ENCODE data around the gene RERE. TPM values are rescaled to one million over a fixed set of nuclear protein-coding genes. Genes with fewer than 3 reads are reported as not detected.
A peak's percentile ranks its signal among the peaks of the same experiment; 100 is the strongest.

The RERE gene
- total and polyA plus RNA-seq, 11 donors, result 53.5 to 236 (median 121) TPM

- Histone ChIP-seq H3K27ac (peak overlapping the region; percentile 36 to 93 (median 76)), H3K27me3 (no peaks in the 10 kb centered on the region), H3K36me3 (peaks cover 0 to 79% (median 58%) of the 10 kb centered on the region in 9 donors), H3K4me3 (peak overlapping the region in 2 of 12 donors; percentile 1 to 19), H3K4me1 (peaks cover 4 to 65% (median 55%) of the 10 kb centered on the region in 12 donors), H3K9me3 (no peaks in the 10 kb centered on the region)
- 42 to 65% (median 51%) methylated on average over 17 to 18 of the region's 18 CpGs for WGBS, 4 donors
- DNase-seq (peak in 1 of 5 donors; percentile 65), ATAC-seq (peak in 1 of 4 donors; percentile 2)
- intact Hi-C loops (cut with DNase I), result loop anchor here in 3 of 10 donors (2.0 to 10.0 kb wide), 3 partner anchors 51 to 361 kb away; no protein-coding TSS in a partner anchor
- TF ChIP-seq CTCF (IDR thresholded peaks at IDR 0.05), result no peak
- TF ChIP-seq POLR2A (IDR thresholded peaks at IDR 0.05), result no peak
Measured at GRCh38 chr1:8363767-8364301, 453.6 kb downstream of the RERE start.

- intact Hi-C loops (cut with DNase I), result loop anchor here in 3 of 10 donors (2.0 to 10.0 kb wide), 3 partner anchors 52 to 362 kb away; no protein-coding TSS in a partner anchor
- Histone ChIP-seq H3K27me3 (no peaks in the 10 kb centered on the region), H3K9me3 (no peaks in the 10 kb centered on the region), H3K4me3 (peak overlapping the region in 1 of 12 donors; percentile 1), H3K36me3 (peaks cover 0 to 85% (median 64%) of the 10 kb centered on the region in 9 donors), H3K27ac (peak overlapping the region; percentile 36 to 93 (median 76)), H3K4me1 (peaks cover 4 to 64% (median 52%) of the 10 kb centered on the region in 12 donors)
- DNase-seq, result peak in 2 of 5 donors; percentile 13 to 49
- no peak for ATAC-seq
- TF ChIP-seq POLR2A (IDR thresholded peaks at IDR 0.05) (no peak), CTCF (IDR thresholded peaks at IDR 0.05) (no peak)
- WGBS, 4 donors, result 53 to 59% (median 57%) methylated on average over 8 of the region's 8 CpGs
Measured at GRCh38 chr1:8363186-8363766, 454.2 kb downstream of the RERE start.

GRCh38 chr1:8362701-8363101, 454.7 kb downstream of the RERE start:
- intact Hi-C loops (cut with DNase I), result loop anchor here in 3 of 10 donors (2.0 to 10.0 kb wide), 3 partner anchors 52 to 362 kb away; no protein-coding TSS in a partner anchor
- Histone ChIP-seq H3K36me3 (peaks cover 0 to 91% (median 69%) of the 10 kb centered on the region in 9 donors), H3K4me3 (no peak overlapping the region), H3K4me1 (peaks cover 4 to 64% (median 53%) of the 10 kb centered on the region in 12 donors), H3K9me3 (no peaks in the 10 kb centered on the region), H3K27ac (peak overlapping the region in 11 of 12 donors; percentile 24 to 93 (median 72)), H3K27me3 (no peaks in the 10 kb centered on the region)
- ATAC-seq (peak; percentile 8 to 49 (median 28)), DNase-seq (peak in 2 of 5 donors; percentile 5 to 65)
- WGBS, 4 donors, result 83 to 93% (median 85%) methylated on average over 8 to 13 of the region's 13 CpGs
- TF ChIP-seq POLR2A (IDR thresholded peaks at IDR 0.05) (no peak), CTCF (IDR thresholded peaks at IDR 0.05) (no peak)

- Histone ChIP-seq H3K4me3 (no peak overlapping the region), H3K4me1 (peaks cover 4 to 64% (median 47%) of the 10 kb centered on the region in 12 donors), H3K36me3 (peaks cover 0 to 97% (median 83%) of the 10 kb centered on the region in 9 donors), H3K9me3 (no peaks in the 10 kb centered on the region), H3K27me3 (no peaks in the 10 kb centered on the region), H3K27ac (peak overlapping the region in 2 of 12 donors; percentile 18 to 68)
- no peak for TF ChIP-seq POLR2A (IDR thresholded peaks at IDR 0.05)
- no peak for TF ChIP-seq CTCF (IDR thresholded peaks at IDR 0.05)
- DNase-seq (peak in 3 of 5 donors; percentile 6 to 53 (median 14)), ATAC-seq (no peak)
- 87 to 92% (median 89%) methylated on average over 18 to 21 of the region's 21 CpGs for WGBS, 4 donors
- intact Hi-C loops (cut with DNase I), result loop anchor here in 2 of 10 donors (10.0 kb wide), 2 partner anchors 53 to 363 kb away; no protein-coding TSS in a partner anchor
Measured at GRCh38 chr1:8361198-8361849, 456.1 kb downstream of the RERE start.

All from heart left ventricle (tissue), 16 donors.